Thyroid gland (tissue), 4 donors: Measurements from ENCODE around the gene ARL16.

Experiments used
- CTCF ChIP-seq, 6 experiments: fragments of 200-600 bp in 3 of 6; fragments of 450-650 bp in 3 of 6; sonication (generic) in 3 of 6; IDR thresholded peaks; one replicate each; pipeline ENCODE4 v1.5.1; 2016 to 2019; ENCODE audit warnings: antibody characterized with exemption in 6 of 6, mild to moderate bottlenecking in 2 of 6, inconsistent platforms in 1 of 6, moderate library complexity in 1 of 6
- POLR2A ChIP-seq, 2 donors: fragments of 450-650 bp; IDR thresholded peaks; one replicate each; pipeline ENCODE4 v1.6.1; 2017; ENCODE audit warnings: antibody characterized with exemption in 2 of 2, mild to moderate bottlenecking in 2 of 2, moderate library complexity in 1 of 2

- no peak for TF ChIP-seq CTCF (IDR thresholded peaks at IDR 0.05)
- no peak for TF ChIP-seq POLR2A (IDR thresholded peaks at IDR 0.05)
Measured at GRCh38 chr17:81688616-81689015, 5.0 kb upstream of the ARL16 start.
